Spleen (tissue), 11 donors: ENCODE data around the gene FAF1. TPM values are rescaled to one million over a fixed set of nuclear protein-coding genes. Genes with fewer than 3 reads are reported as not detected.
"Not testable (repeated sequence)": the region's sequence is repeated elsewhere in the genome, so short reads cannot be mapped to it uniquely, and the experiment has no call there.

ENCODE experiments used
- DNase-seq: peaks from one replicate; pipeline ENCODE4 v3.0.0-alpha.2; 2020
- H3K27ac ChIP-seq, 8 donors: fragments of 200-600 bp; sonication (generic) in 7 of 8; 1 replicate in 4 of 8; 2 replicates in 4 of 8; pipeline versions ENCODE4 v1.5.0 to v1.8.0; 2016 to 2021; ENCODE audit warnings: inconsistent platforms in 4 of 8, mild to moderate bottlenecking in 4 of 8, moderate library complexity in 1 of 8
- H3K27me3 ChIP-seq, 7 donors: fragments of 200-600 bp; sonication (generic) in 6 of 7; replicated peaks in 1 of 7; 1 replicate in 4 of 7; 2 replicates in 3 of 7; pipeline versions ENCODE4 v1.5.0 to v1.8.0; 2016 to 2021; ENCODE audit warnings: inconsistent platforms in 3 of 7, mild to moderate bottlenecking in 1 of 7
- H3K36me3 ChIP-seq, 6 donors: fragments of 200-600 bp; sonication (generic) in 5 of 6; 1 replicate in 4 of 6; 2 replicates in 2 of 6; pipeline versions ENCODE4 v1.5.0 to v1.8.0; 2016 to 2021; ENCODE audit warnings: inconsistent platforms in 2 of 6
- H3K4me1 ChIP-seq, 6 donors: fragments of 200-600 bp; sonication (generic) in 5 of 6; 1 replicate in 3 of 6; 2 replicates in 3 of 6; pipeline versions ENCODE4 v1.5.0 to v1.8.0; 2016 to 2021; ENCODE audit warnings: inconsistent platforms in 3 of 6
- H3K4me3 ChIP-seq, 8 donors: fragments of 200-600 bp; sonication (generic) in 7 of 8; 1 replicate in 4 of 8; 2 replicates in 4 of 8; pipeline versions ENCODE4 v1.5.0 to v1.8.0; 2016 to 2021; ENCODE audit warnings: inconsistent platforms in 4 of 8, mild to moderate bottlenecking in 4 of 8, moderate library complexity in 2 of 8
- H3K9me3 ChIP-seq, 8 donors: fragments of 200-600 bp; sonication (generic) in 7 of 8; 1 replicate in 4 of 8; 2 replicates in 4 of 8; pipeline versions ENCODE4 v1.5.0 to v1.8.0; 2016 to 2021; ENCODE audit warnings: inconsistent platforms in 4 of 8
- POLR2A ChIP-seq, 3 donors: fragments of 450-650 bp; IDR thresholded peaks; one replicate each; pipeline ENCODE4 v1.5.1; 2017; ENCODE audit warnings: antibody characterized with exemption in 3 of 3, mild to moderate bottlenecking in 1 of 3
- POLR2AphosphoS5 ChIP-seq, 3 donors: sonication (generic); formaldehyde crosslinking; IDR thresholded peaks; one replicate each; pipeline ENCODE4 v1.5.1; 2017; ENCODE audit warnings: antibody characterized with exemption in 3 of 3
- WGBS, 5 donors: extraction: QIAGEN DNeasy Blood & Tissue Kit in 3 of 5; methylation state at CpG; one replicate each; pipeline versions ENCODE4 v1.1.5 to v1.1.7; 2013 to 2018; 5-methylcytosine and 5-hydroxymethylcytosine counted together
- intact Hi-C: fragments of 100-400 bp; cut with DNase I; formaldehyde crosslinking; loops from one replicate; pipeline ENCODE4 v1.15.0; 2023; ENCODE audit warnings: low total_unique reads
- polyA plus RNA-seq, 3 donors: library from polyadenylated mRNA; stranded (reverse); fragments of 200-250 nt; gene quantifications; one replicate each; pipeline ENCODE4 v1.2.1, GENCODE V29; 2013
- total RNA-seq, 7 donors: library from RNA; depleted of rRNA in 3 of 7; stranded (reverse); fragments of >200 nt in 3 of 7; fragmentation: NEBNext Ultra II Directional in 4 of 7; extraction: Animal tissue kit (Norgen Biotek cat#: 25700) in 4 of 7; gene quantifications; one replicate each; pipeline versions ENCODE4 v1.1.0 to v1.2.1, GENCODE V29; 2016 to 2021
- TF ChIP-seq, protein P1 (sequence below), 11 experiments: fragments of 200-600 bp in 7 of 11; fragments of 450-650 bp in 4 of 11; sonication (generic) in 4 of 11; IDR thresholded peaks in 8 of 11; conservative IDR thresholded peaks in 3 of 11; 1 replicate in 7 of 11; 2 replicates in 4 of 11; pipeline versions ENCODE4 v1.4.0 to v1.8.0; 2016 to 2021; ENCODE audit warnings: antibody characterized with exemption in 11 of 11, inconsistent platforms in 4 of 11, mild to moderate bottlenecking in 1 of 11
- donor health status: healthy with polysubstance abuse.
- donor health status: DM: no; HTN: no; CAD: no; lungs with moderate emphysema.
- donor health status: DM: no; HTN: no; CAD: no.
- donor health status: Bipolar disorder and iron deficiency.
- donor health status: healthy.
- donor health status: DM: no; HTN: no; CAD: no.
- donor health status: DM: yes; HTN: yes; CAD: no.

Gene FAF1
- total and polyA plus RNA-seq, 10 donors = 16.7 to 58.7 (median 40.0) TPM

- Histone ChIP-seq H3K36me3 (peaks cover 0 to 6% (median 0%) of the 10 kb centered on the region in 6 donors), H3K27me3 (no peaks in the 10 kb centered on the region), H3K4me3 (peak overlapping the region in 2 of 8 donors; percentile 16 to 46), H3K9me3 (no peaks in the 10 kb centered on the region), H3K27ac (no peak overlapping the region), H3K4me1 (peaks cover 0 to 20% (median 6%) of the 10 kb centered on the region in 6 donors)
- 53 to 66% (median 58%) methylated on average over 5 of the region's 5 CpGs for WGBS, 5 donors
- intact Hi-C loops = loop anchor here (5.0 kb wide), 1 partner anchor 169 kb away; no protein-coding TSS in a partner anchor
- DNase-seq = peak; percentile 82
- TF ChIP-seq, protein P1, sequence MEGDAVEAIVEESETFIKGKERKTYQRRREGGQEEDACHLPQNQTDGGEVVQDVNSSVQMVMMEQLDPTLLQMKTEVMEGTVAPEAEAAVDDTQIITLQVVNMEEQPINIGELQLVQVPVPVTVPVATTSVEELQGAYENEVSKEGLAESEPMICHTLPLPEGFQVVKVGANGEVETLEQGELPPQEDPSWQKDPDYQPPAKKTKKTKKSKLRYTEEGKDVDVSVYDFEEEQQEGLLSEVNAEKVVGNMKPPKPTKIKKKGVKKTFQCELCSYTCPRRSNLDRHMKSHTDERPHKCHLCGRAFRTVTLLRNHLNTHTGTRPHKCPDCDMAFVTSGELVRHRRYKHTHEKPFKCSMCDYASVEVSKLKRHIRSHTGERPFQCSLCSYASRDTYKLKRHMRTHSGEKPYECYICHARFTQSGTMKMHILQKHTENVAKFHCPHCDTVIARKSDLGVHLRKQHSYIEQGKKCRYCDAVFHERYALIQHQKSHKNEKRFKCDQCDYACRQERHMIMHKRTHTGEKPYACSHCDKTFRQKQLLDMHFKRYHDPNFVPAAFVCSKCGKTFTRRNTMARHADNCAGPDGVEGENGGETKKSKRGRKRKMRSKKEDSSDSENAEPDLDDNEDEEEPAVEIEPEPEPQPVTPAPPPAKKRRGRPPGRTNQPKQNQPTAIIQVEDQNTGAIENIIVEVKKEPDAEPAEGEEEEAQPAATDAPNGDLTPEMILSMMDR (IDR thresholded peaks at IDR 0.05 in 8 of 11, conservative IDR thresholded peaks at IDR 0.05 in 3 of 11) = peak in 10 of 11 experiments; percentile 23 to 71 (median 62)
- no peak for TF ChIP-seq POLR2AphosphoS5 (IDR thresholded peaks at IDR 0.05)
- TF ChIP-seq POLR2A (IDR thresholded peaks at IDR 0.05) = no peak
Measured at GRCh38 chr1:50873458-50874187, 86.4 kb downstream of the FAF1 start.

GRCh38 chr1:50864845-50865244, 95.2 kb downstream of the FAF1 start:
- peaks cover 3 to 43% (median 35%) of the 10 kb centered on the region in 8 donors for H3K9me3 ChIP-seq
- H3K27me3 ChIP-seq, DNase-seq, H3K4me1 ChIP-seq, H3K27ac ChIP-seq, H3K4me3 ChIP-seq, intact Hi-C loops, H3K36me3 ChIP-seq: not testable (repeated sequence)
- 91 to 100% (median 96%) methylated on average over 2 to 3 of the region's 3 CpGs for WGBS, 5 donors

- DNase-seq = no peak
- Histone ChIP-seq H3K4me3 (no peak overlapping the region), H3K27me3 (no peaks in the 10 kb centered on the region), H3K9me3 (peaks cover 4 to 49% (median 40%) of the 10 kb centered on the region in 8 donors), H3K36me3 (no peaks in the 10 kb centered on the region), H3K4me1 (no peaks in the 10 kb centered on the region), H3K27ac (no peak overlapping the region)
- 73 to 90% (median 84%) methylated on average over 1 of the region's 1 CpG for WGBS, 5 donors
- TF ChIP-seq POLR2AphosphoS5 (IDR thresholded peaks at IDR 0.05) (no peak), POLR2A (IDR thresholded peaks at IDR 0.05) (no peak)
- TF ChIP-seq, protein P1 (IDR thresholded peaks at IDR 0.05 in 8 of 11, conservative IDR thresholded peaks at IDR 0.05 in 3 of 11) = no peak
- intact Hi-C loops = no loop called here
Measured at GRCh38 chr1:50861772-50862171, 98.3 kb downstream of the FAF1 start.

DNA sequence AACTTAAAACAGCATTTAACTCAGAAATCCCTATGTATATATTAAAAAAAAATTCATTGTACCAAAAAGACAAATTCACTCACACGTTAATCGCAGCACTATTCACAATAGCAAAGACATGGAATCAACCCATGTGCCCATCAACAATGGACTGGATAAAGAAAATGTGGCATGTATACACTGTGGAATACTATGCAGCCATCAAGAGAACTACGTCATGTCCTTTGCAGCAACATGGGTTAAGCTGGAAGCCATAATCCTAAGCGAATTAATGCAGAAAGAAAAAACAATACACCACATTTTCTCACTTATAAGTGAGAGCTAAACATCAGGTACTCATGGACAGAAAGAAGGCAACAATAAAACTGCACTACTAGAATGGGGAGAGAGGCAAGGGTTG, 99.4 kb downstream of the FAF1 start:
- Histone ChIP-seq H3K4me1 (no peaks in the 10 kb centered on the region), H3K36me3 (no peaks in the 10 kb centered on the region), H3K27me3 (no peaks in the 10 kb centered on the region), H3K9me3 (peaks cover 4 to 45% (median 40%) of the 10 kb centered on the region in 8 donors), H3K27ac (no peak overlapping the region), H3K4me3 (no peak overlapping the region)
- TF ChIP-seq POLR2AphosphoS5 (IDR thresholded peaks at IDR 0.05) (no peak), POLR2A (IDR thresholded peaks at IDR 0.05) (no peak)
- TF ChIP-seq, protein P1 (IDR thresholded peaks at IDR 0.05 in 8 of 11, conservative IDR thresholded peaks at IDR 0.05 in 3 of 11) = no peak
- WGBS, 5 donors = 96 to 100% (median 99%) methylated on average over 4 of the region's 4 CpGs
- no peak for DNase-seq
- intact Hi-C loops = no loop called here
